GM12878 (cell line): ENCODE measurements around the gene TRIM17. TPM values are rescaled to one million over a fixed set of nuclear protein-coding genes. Genes with fewer than 3 reads are reported as not detected.

Experiments used
- ATAC-seq: fragments of 200-7000 bp; cut with Tn5 transposase; 3 replicates; pipeline ENCODE4 v1.9.1; 2020; ENCODE audit warnings: mild to moderate bottlenecking, moderate library complexity
- BruUV-seq: library from RNA; stranded (reverse); fragments of 400-500 nt; replicated peaks from 2 replicates; lab custom pipeline; 2021; lab: Mats Ljungman, UMichigan
- CTCF ChIA-PET: fragments of 300-600 bp; sonication (Branson Sonifier 250); formaldehyde crosslinking; extraction: SDS; loops from one replicate; lab custom pipeline; 2021; ENCODE audit warnings: inconsistent platforms; lab: Yijun Ruan, JAX
- POLR2A ChIA-PET: fragments of 350-600 bp; formaldehyde crosslinking; extraction: SDS; loops from one replicate; lab custom pipeline; 2021; ENCODE audit warnings: inconsistent platforms; lab: Charles Lee
- RAD21 ChIA-PET: fragments of 300-600 bp; sonication (Branson Sonifier 250); formaldehyde crosslinking; loops from one replicate; lab custom pipeline; 2023; ENCODE audit warnings: antibody characterized with exemption; ENCODE audit not compliant: unreplicated experiment; lab: Charles Lee
- SMC1A ChIA-PET: fragments of 300-600 bp; sonication (Branson Sonifier 250); formaldehyde crosslinking; loops from one replicate; lab custom pipeline; 2023; ENCODE audit not compliant: unreplicated experiment, uncharacterized antibody; lab: Charles Lee
- DNase-seq: peaks from one replicate; pipeline ENCODE4 v3.0.0-alpha.2; 2011; ENCODE audit warnings: low read depth, low spot score
- FAIRE-seq: peaks from 3 replicates; lab custom pipeline; 2011; peaks lifted over from hg19 to GRCh38; lab: Jason Lieb, UNC
- H2AFZ ChIP-seq: 2 replicates; pipeline ENCODE4 v1.6.0; 2011; ENCODE audit warnings: low read depth, low read length, control low read depth; ENCODE audit not compliant: control insufficient read depth
- H3K27ac ChIP-seq: 2 replicates; pipeline ENCODE4 v1.5.1; 2011; ENCODE audit warnings: control low read depth; ENCODE audit not compliant: control insufficient read depth, insufficient read depth
- H3K27me3 ChIP-seq, 2 experiments: replicated peaks in 1 of 2; 2 replicates each; pipeline versions ENCODE4 v1.6.0 to v1.6.1; 2011; ENCODE audit warnings: low read length in 1 of 2; ENCODE audit not compliant: control insufficient read depth in 2 of 2, insufficient read depth in 2 of 2
- H3K36me3 ChIP-seq, 2 experiments: 2 replicates each; pipeline ENCODE4 v1.5.1; 2011; ENCODE audit warnings: low read length in 1 of 2; ENCODE audit not compliant: control insufficient read depth in 2 of 2, insufficient read depth in 2 of 2
- H3K4me1 ChIP-seq: 2 replicates; pipeline ENCODE4 v1.6.1; 2011; ENCODE audit warnings: mild to moderate bottlenecking, low read length, moderate library complexity, mixed read lengths; ENCODE audit not compliant: control insufficient read depth, insufficient read depth
- H3K4me2 ChIP-seq: 2 replicates; pipeline ENCODE4 v1.6.0; 2011; ENCODE audit warnings: control low read depth; ENCODE audit not compliant: control insufficient read depth, insufficient read depth
- H3K4me3 ChIP-seq: fragments of 200-600 bp; sonication (generic); 2 replicates; pipeline ENCODE4 v1.5.1; 2016
- H3K79me2 ChIP-seq: 2 replicates; pipeline ENCODE4 v1.6.0; 2011; ENCODE audit warnings: low read length; ENCODE audit not compliant: control insufficient read depth, insufficient read depth
- H3K9ac ChIP-seq: 2 replicates; pipeline ENCODE4 v1.8.0; 2011; ENCODE audit warnings: low read length, control low read depth, mixed read lengths; ENCODE audit not compliant: control insufficient read depth, insufficient read depth
- H3K9me3 ChIP-seq: replicated peaks from 3 replicates; pipeline ENCODE4 v1.5.1; 2011; ENCODE audit warnings: mild to moderate bottlenecking, low read length; ENCODE audit not compliant: control insufficient read depth, insufficient read depth
- H4K20me1 ChIP-seq: 2 replicates; pipeline ENCODE4 v1.6.0; 2011; ENCODE audit not compliant: control insufficient read depth, insufficient read depth
- BCL3 ChIP-seq: IDR thresholded peaks from 2 replicates; pipeline ENCODE4 v1.6.1; 2011; ENCODE audit warnings: borderline replicate concordance, low read depth, mild to moderate bottlenecking, moderate library complexity, low read length; ENCODE audit not compliant: insufficient read depth, poor library complexity, severe bottlenecking
- CBFB ChIP-seq: IDR thresholded peaks from 2 replicates; pipeline ENCODE4 v1.6.1; 2016; ENCODE audit warnings: antibody characterized with exemption, low read depth
- CBX5 ChIP-seq: sonication (generic); IDR thresholded peaks from 2 replicates; pipeline ENCODE4 v1.6.1; 2016; ENCODE audit warnings: low read depth, moderate library complexity, mild to moderate bottlenecking, inconsistent platforms
- CHD1 ChIP-seq: IDR thresholded peaks from 2 replicates; pipeline ENCODE4 v1.6.1; 2012; ENCODE audit warnings: low read depth, low read length, improper control_type of control experiment
- FOXM1 ChIP-seq: IDR thresholded peaks from 2 replicates; pipeline ENCODE4 v1.6.1; 2012; ENCODE audit warnings: low read depth, mild to moderate bottlenecking, inconsistent platforms, low read length, moderate library complexity
- JUNB ChIP-seq: IDR thresholded peaks from 2 replicates; pipeline ENCODE4 v1.6.1; 2016; ENCODE audit warnings: antibody characterized with exemption, mild to moderate bottlenecking
- MLLT1 ChIP-seq: fragments of 450-650 bp; IDR thresholded peaks from 2 replicates; pipeline ENCODE4 v1.6.1; 2016; ENCODE audit warnings: mild to moderate bottlenecking
- NFIC ChIP-seq: IDR thresholded peaks from 2 replicates; pipeline ENCODE4 v1.6.1; 2012; ENCODE audit warnings: low read depth, mild to moderate bottlenecking, inconsistent platforms, low read length, moderate library complexity
- NFXL1 ChIP-seq: fragments of 450-650 bp; IDR thresholded peaks from 2 replicates; pipeline ENCODE4 v1.6.1; 2017; ENCODE audit warnings: antibody characterized with exemption, mild to moderate bottlenecking, borderline replicate concordance
- PAX8 ChIP-seq: fragments of 450-650 bp; IDR thresholded peaks from 2 replicates; pipeline ENCODE4 v1.6.1; 2017; ENCODE audit warnings: mild to moderate bottlenecking, moderate library complexity
- POLR2AphosphoS2 ChIP-seq: IDR thresholded peaks from 2 replicates; pipeline ENCODE4 v1.6.1; 2011; ENCODE audit warnings: low read depth, mild to moderate bottlenecking, low read length, improper control_type of control experiment, moderate library complexity
- RBBP5 ChIP-seq: fragments of 200-600 bp; sonication (generic); conservative IDR thresholded peaks from 2 replicates; pipeline ENCODE4 v1.6.1; 2016
- SIN3A ChIP-seq: IDR thresholded peaks from 2 replicates; pipeline ENCODE4 v1.6.1; 2012; ENCODE audit warnings: low read depth, low read length, improper control_type of control experiment
- TARDBP ChIP-seq: IDR thresholded peaks from 2 replicates; pipeline ENCODE4 v1.6.1; 2016; ENCODE audit warnings: borderline replicate concordance
- TCF7 ChIP-seq: IDR thresholded peaks from 2 replicates; pipeline ENCODE4 v1.6.1; 2014; ENCODE audit warnings: antibody characterized with exemption, borderline replicate concordance
- YBX1 ChIP-seq: fragments of 450-650 bp; IDR thresholded peaks from 2 replicates; pipeline ENCODE4 v1.6.1; 2016; ENCODE audit warnings: antibody characterized with exemption
- ZBTB40 ChIP-seq: fragments of 450-650 bp; IDR thresholded peaks from 2 replicates; pipeline ENCODE4 v1.6.1; 2016; ENCODE audit warnings: mild to moderate bottlenecking, moderate library complexity, borderline replicate concordance
- WGBS: methylation state at CpG from one replicate; pipeline ENCODE4 v1.1.6; 2016; ENCODE audit warnings: low lambda C conversion rate; ENCODE audit not compliant: insufficient replicate concordance, insufficient coverage; ENCODE audit errors: missing lambda C conversion rate; 5-methylcytosine and 5-hydroxymethylcytosine counted together
- in situ Hi-C: fragments of 300-500 bp; cut with MboI; formaldehyde crosslinking; loops from 9 replicates; pipeline ENCODE4 v1.14.3; 2018; ENCODE audit warnings: mixed read lengths
- intact Hi-C: fragments of 100-400 bp; cut with micrococcal nuclease; formaldehyde crosslinking; loops from one replicate; pipeline ENCODE4 v1.14.2; 2022; ENCODE audit not compliant: unreplicated experiment
- polyA plus RNA-seq, 11 experiments: library from polyadenylated mRNA; depleted of rRNA in 4 of 11; unstranded in 6 of 11; stranded (reverse) in 5 of 11; fragments of >200 nt; fragmentation: Nextera tagmentation in 4 of 11; fragmentation: Illumina TruSeq in 1 of 11; extraction: Ambion mirVana in 4 of 11; extraction: Trizol in 1 of 11; gene quantifications; 1 replicate in 1 of 11; 2 replicates in 10 of 11; pipeline versions ENCODE4 v1.2.1 to v1.2.3, GENCODE V29; 2011 to 2016; ENCODE audit warnings: inconsistent platforms in 2 of 11, missing spikeins in 2 of 11, low read depth in 1 of 11
- total RNA-seq, 4 experiments: library from RNA; depleted of rRNA in 3 of 4; stranded (reverse); fragments of >200 nt in 3 of 4; fragmentation: Illumina TruSeq in 1 of 4; extraction: Trizol in 1 of 4; gene quantifications; 2 replicates each; pipeline versions ENCODE4 v1.2.1 to v1.2.3, GENCODE V29; 2013 to 2021
- TF ChIP-seq, protein P1 (sequence below): IDR thresholded peaks from 2 replicates; pipeline ENCODE4 v1.6.1; 2012; ENCODE audit warnings: low read length, inconsistent platforms

Gene TRIM17
- total and polyA plus RNA-seq, 10 of the 15 experiments (the other 5 are each of a cell fraction or from before 2014, with no cell fraction given), result 0.16 to 0.32 TPM; not detected in 8

GRCh38 chr1:228390649-228391048 lies 26.0 kb downstream of the TRIM17 start:
- POLR2A ChIA-PET, result no interaction called here
- TF ChIP-seq MLLT1 (no peak), ZBTB40 (no peak), CHD1 (no peak), CBX5 (no peak), NFIC (no peak), CBFB (no peak), BCL3 (no peak), TCF7 (no peak), SIN3A (no peak), POLR2AphosphoS2 (no peak), TARDBP (no peak), FOXM1 (no peak), RBBP5 (no peak), YBX1 (no peak), NFXL1 (no peak), JUNB (no peak), PAX8 (no peak)
- TF ChIP-seq, protein P1, sequence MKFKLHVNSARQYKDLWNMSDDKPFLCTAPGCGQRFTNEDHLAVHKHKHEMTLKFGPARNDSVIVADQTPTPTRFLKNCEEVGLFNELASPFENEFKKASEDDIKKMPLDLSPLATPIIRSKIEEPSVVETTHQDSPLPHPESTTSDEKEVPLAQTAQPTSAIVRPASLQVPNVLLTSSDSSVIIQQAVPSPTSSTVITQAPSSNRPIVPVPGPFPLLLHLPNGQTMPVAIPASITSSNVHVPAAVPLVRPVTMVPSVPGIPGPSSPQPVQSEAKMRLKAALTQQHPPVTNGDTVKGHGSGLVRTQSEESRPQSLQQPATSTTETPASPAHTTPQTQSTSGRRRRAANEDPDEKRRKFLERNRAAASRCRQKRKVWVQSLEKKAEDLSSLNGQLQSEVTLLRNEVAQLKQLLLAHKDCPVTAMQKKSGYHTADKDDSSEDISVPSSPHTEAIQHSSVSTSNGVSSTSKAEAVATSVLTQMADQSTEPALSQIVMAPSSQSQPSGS, result no peak

More at GRCh38 chr1:228390649-228391048, 26.0 kb downstream of the TRIM17 start:
- RAD21 ChIA-PET, result no interaction called here
- H3K4me3 ChIP-seq, result no peak overlapping the region
- no peaks in the 10 kb centered on the region for H4K20me1 ChIP-seq
- FAIRE-seq (no peak), ATAC-seq (no peak), DNase-seq (no peak)
- no peaks in the 10 kb centered on the region for H3K27me3 ChIP-seq
- CTCF ChIA-PET, result no interaction called here
- SMC1A ChIA-PET, result no interaction called here
- in situ Hi-C loops, result no loop called here
- WGBS, result 89% methylated on average over 10 of the region's 10 CpGs
- no peak overlapping the region for H2AFZ ChIP-seq
- H3K9ac ChIP-seq, result no peak overlapping the region
- no peak overlapping the region for H3K27ac ChIP-seq
- no peaks in the 10 kb centered on the region for H3K79me2 ChIP-seq
- no TSS peak for BruUV-seq
- intact Hi-C loops, result no loop called here
- H3K4me2 ChIP-seq, result no peak overlapping the region
- no peaks in the 10 kb centered on the region for H3K4me1 ChIP-seq
- peaks cover 6% of the 10 kb centered on the region in 2 experiments; a peak in 3 of 4 replicates for H3K36me3 ChIP-seq
- H3K9me3 ChIP-seq, result no peaks in the 10 kb centered on the region
